Spleen (tissue), 11 donors: ENCODE data around the gene ASCL5. TPM values are rescaled to one million over a fixed set of nuclear protein-coding genes. Genes with fewer than 3 reads are reported as not detected.

Experiments used
- DNase-seq: peaks from one replicate; pipeline ENCODE4 v3.0.0-alpha.2; 2020
- H3K27ac ChIP-seq, 8 donors: fragments of 200-600 bp; sonication (generic) in 7 of 8; 1 replicate in 4 of 8; 2 replicates in 4 of 8; pipeline versions ENCODE4 v1.5.0 to v1.8.0; 2016 to 2021; ENCODE audit warnings: inconsistent platforms in 4 of 8, mild to moderate bottlenecking in 4 of 8, moderate library complexity in 1 of 8
- H3K27me3 ChIP-seq, 7 donors: fragments of 200-600 bp; sonication (generic) in 6 of 7; replicated peaks in 1 of 7; 1 replicate in 4 of 7; 2 replicates in 3 of 7; pipeline versions ENCODE4 v1.5.0 to v1.8.0; 2016 to 2021; ENCODE audit warnings: inconsistent platforms in 3 of 7, mild to moderate bottlenecking in 1 of 7
- H3K36me3 ChIP-seq, 6 donors: fragments of 200-600 bp; sonication (generic) in 5 of 6; 1 replicate in 4 of 6; 2 replicates in 2 of 6; pipeline versions ENCODE4 v1.5.0 to v1.8.0; 2016 to 2021; ENCODE audit warnings: inconsistent platforms in 2 of 6
- H3K4me1 ChIP-seq, 6 donors: fragments of 200-600 bp; sonication (generic) in 5 of 6; 1 replicate in 3 of 6; 2 replicates in 3 of 6; pipeline versions ENCODE4 v1.5.0 to v1.8.0; 2016 to 2021; ENCODE audit warnings: inconsistent platforms in 3 of 6
- H3K4me3 ChIP-seq, 8 donors: fragments of 200-600 bp; sonication (generic) in 7 of 8; 1 replicate in 4 of 8; 2 replicates in 4 of 8; pipeline versions ENCODE4 v1.5.0 to v1.8.0; 2016 to 2021; ENCODE audit warnings: inconsistent platforms in 4 of 8, mild to moderate bottlenecking in 4 of 8, moderate library complexity in 2 of 8
- H3K9me3 ChIP-seq, 8 donors: fragments of 200-600 bp; sonication (generic) in 7 of 8; 1 replicate in 4 of 8; 2 replicates in 4 of 8; pipeline versions ENCODE4 v1.5.0 to v1.8.0; 2016 to 2021; ENCODE audit warnings: inconsistent platforms in 4 of 8
- CTCF ChIP-seq, 11 experiments: fragments of 200-600 bp in 7 of 11; fragments of 450-650 bp in 4 of 11; sonication (generic) in 4 of 11; IDR thresholded peaks in 8 of 11; conservative IDR thresholded peaks in 3 of 11; 1 replicate in 7 of 11; 2 replicates in 4 of 11; pipeline versions ENCODE4 v1.4.0 to v1.8.0; 2016 to 2021; ENCODE audit warnings: antibody characterized with exemption in 11 of 11, inconsistent platforms in 4 of 11, mild to moderate bottlenecking in 1 of 11
- POLR2A ChIP-seq, 3 donors: fragments of 450-650 bp; IDR thresholded peaks; one replicate each; pipeline ENCODE4 v1.5.1; 2017; ENCODE audit warnings: antibody characterized with exemption in 3 of 3, mild to moderate bottlenecking in 1 of 3
- POLR2AphosphoS5 ChIP-seq, 3 donors: sonication (generic); formaldehyde crosslinking; IDR thresholded peaks; one replicate each; pipeline ENCODE4 v1.5.1; 2017; ENCODE audit warnings: antibody characterized with exemption in 3 of 3
- WGBS, 5 donors: extraction: QIAGEN DNeasy Blood & Tissue Kit in 3 of 5; methylation state at CpG; one replicate each; pipeline versions ENCODE4 v1.1.5 to v1.1.7; 2013 to 2018; 5-methylcytosine and 5-hydroxymethylcytosine counted together
- intact Hi-C: fragments of 100-400 bp; cut with DNase I; formaldehyde crosslinking; loops from one replicate; pipeline ENCODE4 v1.15.0; 2023; ENCODE audit warnings: low total_unique reads
- polyA plus RNA-seq, 3 donors: library from polyadenylated mRNA; stranded (reverse); fragments of 200-250 nt; gene quantifications; one replicate each; pipeline ENCODE4 v1.2.1, GENCODE V29; 2013
- total RNA-seq, 7 donors: library from RNA; depleted of rRNA in 3 of 7; stranded (reverse); fragments of >200 nt in 3 of 7; fragmentation: NEBNext Ultra II Directional in 4 of 7; extraction: Animal tissue kit (Norgen Biotek cat#: 25700) in 4 of 7; gene quantifications; one replicate each; pipeline versions ENCODE4 v1.1.0 to v1.2.1, GENCODE V29; 2016 to 2021
- donor health status: healthy with polysubstance abuse.
- donor health status: DM: no; HTN: no; CAD: no; lungs with moderate emphysema.
- donor health status: DM: no; HTN: no; CAD: no.
- donor health status: Bipolar disorder and iron deficiency.
- donor health status: healthy.
- donor health status: DM: no; HTN: no; CAD: no.
- donor health status: DM: yes; HTN: yes; CAD: no.

Gene ASCL5
- total and polyA plus RNA-seq, 10 donors = 0.06 to 0.85 (median 0.09) TPM; not detected in 6

GRCh38 chr1:201072922-201073321 lies 54.1 kb downstream of the ASCL5 start:
- no peak for DNase-seq
- peaks cover 0 to 3% (median 0%) of the 10 kb centered on the region in 6 donors for H3K4me1 ChIP-seq
- H3K27me3 ChIP-seq = peaks cover 0 to 6% (median 0%) of the 10 kb centered on the region in 7 donors
- WGBS, 5 donors = 45 to 79% (median 69%) methylated on average over 4 to 6 of the region's 6 CpGs
- no peaks in the 10 kb centered on the region for H3K36me3 ChIP-seq
- no peaks in the 10 kb centered on the region for H3K9me3 ChIP-seq
- no peak overlapping the region for H3K27ac ChIP-seq
- TF ChIP-seq CTCF (IDR thresholded peaks at IDR 0.05 in 8 of 11, conservative IDR thresholded peaks at IDR 0.05 in 3 of 11) = no peak
- no peak for TF ChIP-seq POLR2A (IDR thresholded peaks at IDR 0.05)
- TF ChIP-seq POLR2AphosphoS5 (IDR thresholded peaks at IDR 0.05) = peak in 1 of 3 donors; percentile 19
- intact Hi-C loops = no loop called here
- no peak overlapping the region for H3K4me3 ChIP-seq

- peaks cover 0 to 6% (median 0%) of the 10 kb centered on the region in 7 donors for H3K27me3 ChIP-seq
- intact Hi-C loops = no loop called here
- TF ChIP-seq CTCF (IDR thresholded peaks at IDR 0.05 in 8 of 11, conservative IDR thresholded peaks at IDR 0.05 in 3 of 11) (no peak), POLR2A (IDR thresholded peaks at IDR 0.05) (no peak), POLR2AphosphoS5 (IDR thresholded peaks at IDR 0.05) (no peak)
- no peak overlapping the region for H3K4me3 ChIP-seq
- H3K36me3 ChIP-seq = no peaks in the 10 kb centered on the region
- no peak overlapping the region for H3K27ac ChIP-seq
- peaks cover 0 to 3% (median 0%) of the 10 kb centered on the region in 6 donors for H3K4me1 ChIP-seq
- DNase-seq = no peak
- no peaks in the 10 kb centered on the region for H3K9me3 ChIP-seq
- WGBS, 5 donors = 67 to 83% (median 77%) methylated on average over 5 of the region's 5 CpGs
Observed at GRCh38 chr1:201072149-201072548, 54.8 kb downstream of the ASCL5 start.

- intact Hi-C loops = no loop called here
- Histone ChIP-seq H3K9me3 (no peaks in the 10 kb centered on the region), H3K27ac (no peak overlapping the region), H3K4me3 (no peak overlapping the region), H3K27me3 (peaks cover 0 to 6% (median 0%) of the 10 kb centered on the region in 7 donors), H3K4me1 (peaks cover 0 to 3% (median 0%) of the 10 kb centered on the region in 6 donors), H3K36me3 (no peaks in the 10 kb centered on the region)
- TF ChIP-seq CTCF (IDR thresholded peaks at IDR 0.05 in 8 of 11, conservative IDR thresholded peaks at IDR 0.05 in 3 of 11) = no peak
- TF ChIP-seq POLR2A (IDR thresholded peaks at IDR 0.05) = no peak
- no peak for DNase-seq
- 89 to 98% (median 92%) methylated on average over 3 of the region's 3 CpGs for WGBS, 5 donors
Observed at GRCh38 chr1:201069636-201070035, 57.3 kb downstream of the ASCL5 start.

- Histone ChIP-seq H3K36me3 (no peaks in the 10 kb centered on the region), H3K4me3 (no peak overlapping the region), H3K4me1 (peaks cover 0 to 3% (median 0%) of the 10 kb centered on the region in 6 donors), H3K27ac (no peak overlapping the region), H3K27me3 (peaks cover 0 to 8% (median 0%) of the 10 kb centered on the region in 7 donors), H3K9me3 (no peaks in the 10 kb centered on the region)
- WGBS, 5 donors = 76 to 84% (median 77%) methylated on average over 4 of the region's 4 CpGs
- no peak for DNase-seq
- TF ChIP-seq POLR2AphosphoS5 (IDR thresholded peaks at IDR 0.05) = no peak
- no peak for TF ChIP-seq POLR2A (IDR thresholded peaks at IDR 0.05)
- no peak for TF ChIP-seq CTCF (IDR thresholded peaks at IDR 0.05 in 8 of 11, conservative IDR thresholded peaks at IDR 0.05 in 3 of 11)
- intact Hi-C loops = no loop called here
Observed at GRCh38 chr1:201068976-201069375, 58.0 kb downstream of the ASCL5 start.
